Renal pelvis (tissue), 4 donors: Measurements from ENCODE around the gene NELL2. TPM values are rescaled to one million over a fixed set of nuclear protein-coding genes. Genes with fewer than 3 reads are reported as not detected.
"Not testable (repeated sequence)": the region's sequence is repeated elsewhere in the genome, so short reads cannot be mapped to it uniquely, and the experiment has no call there.

Experiments
- DNase-seq: peaks from one replicate; pipeline ENCODE4 v3.0.0-alpha.2; 2013
- polyA plus RNA-seq, 3 donors: library from polyadenylated mRNA; unstranded; fragments of 120-200 nt; gene quantifications; one replicate each; pipeline ENCODE4 v1.2.1, GENCODE V29; 2013; ENCODE audit not compliant: insufficient read length in 3 of 3

NELL2 gene
- polyA plus RNA-seq, 3 donors: 11.9 to 18.7 (median 16.4) TPM

DNA sequence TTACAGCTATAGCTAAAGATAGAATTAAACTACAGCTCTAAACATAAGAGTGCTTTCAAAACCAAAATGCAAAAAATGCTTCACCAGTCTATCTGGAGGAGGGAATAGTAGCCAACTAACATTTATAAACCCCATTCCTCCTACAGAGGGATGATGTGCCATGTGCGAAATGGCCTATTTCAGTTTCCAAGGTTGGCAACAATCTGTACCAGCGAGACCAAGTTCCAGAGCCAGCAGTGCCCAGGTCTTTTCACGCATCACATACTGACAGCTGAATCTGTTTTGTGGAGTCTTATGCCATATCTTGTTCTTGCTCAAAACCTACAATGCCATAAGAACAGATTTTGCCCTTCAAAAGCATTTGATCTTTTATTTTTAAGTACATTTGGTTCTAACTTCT, 24.5 kb downstream of the NELL2 start:
- DNase-seq: no peak

DNA sequence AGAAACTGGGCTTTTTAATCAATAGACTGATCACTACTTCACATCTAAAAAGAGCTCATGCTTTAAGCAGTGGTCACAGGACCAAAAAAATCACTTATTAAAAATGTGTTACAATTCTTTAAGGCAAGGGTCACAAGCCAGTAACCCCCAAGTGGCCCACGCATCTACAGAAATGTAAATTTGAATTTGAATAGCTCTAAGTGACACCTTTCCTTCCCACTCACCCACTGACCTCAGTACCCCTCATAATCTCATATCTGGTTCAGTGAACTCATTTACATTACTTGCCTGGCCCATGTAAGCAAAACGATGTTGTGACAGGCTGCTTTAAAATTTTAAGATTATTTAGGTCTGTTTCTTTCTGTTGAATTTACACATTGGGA, 27.4 kb downstream of the NELL2 start:
- no peak for DNase-seq

DNA sequence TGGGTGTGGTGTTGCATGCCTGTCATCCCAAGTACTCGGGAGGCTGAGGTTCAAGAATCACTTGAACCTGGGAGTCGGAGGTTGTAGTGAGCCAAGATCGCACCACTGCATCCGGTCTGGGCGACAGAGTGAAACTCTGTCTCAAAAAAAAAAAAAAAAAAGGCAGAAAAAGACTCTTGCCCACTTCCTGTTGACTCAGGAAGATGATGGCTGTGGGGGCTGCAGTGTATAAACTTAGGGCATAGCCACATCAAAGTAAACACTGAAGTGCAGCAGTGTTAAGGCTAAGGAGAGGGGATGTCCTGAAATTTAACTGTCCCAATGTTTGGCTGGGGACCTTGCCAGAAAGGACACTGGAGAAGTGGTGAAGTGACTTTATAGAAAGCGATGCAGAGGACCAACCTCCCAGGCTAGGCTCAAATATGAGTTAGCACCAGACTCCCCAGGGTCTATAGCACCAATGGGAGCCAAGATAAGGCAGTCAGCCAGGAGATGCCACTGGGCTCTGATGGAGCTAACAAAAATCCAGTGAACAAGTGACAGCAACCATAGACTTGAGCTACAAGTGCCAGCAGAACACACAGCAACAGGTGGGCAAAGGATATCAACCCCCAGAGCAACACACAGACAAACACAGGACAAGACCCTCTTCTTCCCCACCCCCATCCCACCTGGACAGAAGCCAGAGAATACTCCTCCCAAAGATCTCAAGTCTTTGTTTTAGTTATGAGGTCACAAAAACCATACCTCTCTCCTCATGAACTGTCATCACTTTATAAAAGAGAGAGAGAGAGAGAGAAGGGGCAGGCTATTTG, 28.0 kb downstream of the NELL2 start:
- DNase-seq: no peak

DNA sequence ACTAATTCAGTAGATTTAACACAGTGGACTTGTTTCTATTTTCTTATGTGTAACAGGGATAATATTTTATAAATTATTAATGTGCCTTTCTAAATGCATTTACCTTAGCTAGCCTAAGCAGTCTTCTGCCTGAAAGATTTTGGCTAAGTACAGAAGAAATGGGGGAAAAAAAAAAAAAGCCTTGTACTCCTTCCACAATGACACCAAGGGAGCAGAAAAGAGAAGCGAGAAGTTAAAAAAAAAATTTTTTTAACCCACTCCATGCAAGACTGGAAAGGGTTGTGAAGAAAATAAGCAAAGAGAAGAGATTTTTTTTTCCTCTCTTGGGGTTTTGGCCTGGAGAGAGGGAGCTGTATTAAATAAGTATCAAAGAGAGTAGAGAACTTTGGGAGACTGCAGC, 28.7 kb downstream of the NELL2 start:
- no peak for DNase-seq

DNA sequence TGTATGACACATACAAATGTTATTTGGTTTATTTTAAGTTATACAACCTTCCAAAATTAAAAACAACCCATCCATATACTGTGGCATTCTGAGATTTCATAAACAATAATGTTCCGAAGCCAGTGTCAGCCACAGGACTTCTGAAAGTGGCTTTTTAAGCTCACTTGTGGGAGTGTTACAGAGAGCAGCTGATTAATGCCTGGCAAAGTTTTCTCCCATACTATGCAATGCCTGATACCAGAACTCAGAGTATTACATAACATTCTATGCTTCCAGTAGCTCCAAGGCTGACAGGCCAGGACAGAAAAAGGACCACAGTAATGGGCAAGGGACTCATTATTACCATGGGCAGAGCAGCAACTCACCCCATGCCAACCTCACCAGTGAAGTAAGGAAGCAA, 29.3 kb downstream of the NELL2 start:
- no peak for DNase-seq

DNA sequence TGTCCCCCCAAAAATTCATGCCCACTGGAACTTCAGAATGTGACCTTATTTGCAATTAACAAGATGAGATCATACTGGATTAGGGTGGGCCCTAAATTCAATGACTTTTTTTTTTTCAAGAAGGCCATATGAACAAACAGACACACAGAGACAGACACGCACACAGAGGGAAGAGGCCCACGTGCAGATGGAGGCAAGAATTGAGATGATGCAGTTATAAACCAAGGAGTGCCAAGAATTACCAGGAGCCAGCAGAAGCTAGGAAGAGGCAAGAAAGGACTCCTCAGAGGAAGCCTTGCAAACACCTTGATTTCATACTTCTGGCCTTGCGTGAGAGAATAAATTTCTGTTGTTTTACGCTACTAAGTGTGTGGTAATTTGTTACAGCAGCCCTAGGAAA, 33.4 kb downstream of the NELL2 start:
- no peak for DNase-seq

DNA sequence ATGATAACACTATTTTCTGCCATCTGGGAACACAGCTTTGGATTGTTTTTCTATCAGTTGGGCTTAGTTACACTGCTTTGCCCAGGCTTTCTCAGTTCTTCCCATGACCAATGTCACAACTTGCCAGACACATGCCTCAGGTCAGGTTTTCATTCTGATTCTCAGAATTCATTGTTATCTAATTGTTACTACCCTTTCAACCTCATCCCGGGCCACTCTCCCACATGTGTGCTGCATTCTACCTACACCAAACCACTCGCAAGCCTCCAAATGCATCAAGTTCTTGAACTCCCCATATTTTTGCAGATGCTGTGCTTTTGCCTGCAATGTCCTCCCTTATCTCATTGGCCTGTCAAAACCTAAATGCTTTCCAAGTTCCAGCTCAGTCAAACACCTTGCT, 36.3 kb downstream of the NELL2 start:
- DNase-seq: no peak

DNA sequence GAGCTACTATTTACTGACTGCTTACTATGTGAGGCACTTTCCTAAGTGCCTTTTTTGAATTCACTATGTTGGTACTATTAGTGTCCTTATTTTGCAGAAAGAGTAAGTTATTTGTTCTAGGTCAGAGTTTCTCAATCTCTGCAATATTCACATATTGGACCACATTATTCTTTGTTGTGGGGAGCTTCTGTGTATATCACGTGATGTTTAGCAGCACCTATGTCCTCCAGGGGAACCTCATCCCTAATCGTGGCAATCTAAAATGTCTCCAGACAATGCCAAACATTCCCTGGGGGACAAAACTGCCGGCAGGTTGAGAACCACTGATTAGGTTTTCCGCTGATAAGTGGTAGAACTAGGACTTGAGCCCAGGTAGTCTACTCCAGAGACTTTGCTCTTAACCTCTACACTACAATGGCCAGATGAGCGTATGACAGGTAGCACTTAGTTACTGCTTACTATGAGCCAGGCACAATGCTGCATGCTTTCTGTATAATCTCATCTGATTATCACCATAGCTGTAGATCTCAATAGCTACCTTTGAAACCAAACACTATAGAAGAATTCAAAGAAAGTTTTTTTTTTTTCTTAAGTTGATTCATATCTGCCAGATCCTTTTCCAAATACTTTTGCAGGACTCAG, 38.9 kb downstream of the NELL2 start:
- no peak for DNase-seq

DNA sequence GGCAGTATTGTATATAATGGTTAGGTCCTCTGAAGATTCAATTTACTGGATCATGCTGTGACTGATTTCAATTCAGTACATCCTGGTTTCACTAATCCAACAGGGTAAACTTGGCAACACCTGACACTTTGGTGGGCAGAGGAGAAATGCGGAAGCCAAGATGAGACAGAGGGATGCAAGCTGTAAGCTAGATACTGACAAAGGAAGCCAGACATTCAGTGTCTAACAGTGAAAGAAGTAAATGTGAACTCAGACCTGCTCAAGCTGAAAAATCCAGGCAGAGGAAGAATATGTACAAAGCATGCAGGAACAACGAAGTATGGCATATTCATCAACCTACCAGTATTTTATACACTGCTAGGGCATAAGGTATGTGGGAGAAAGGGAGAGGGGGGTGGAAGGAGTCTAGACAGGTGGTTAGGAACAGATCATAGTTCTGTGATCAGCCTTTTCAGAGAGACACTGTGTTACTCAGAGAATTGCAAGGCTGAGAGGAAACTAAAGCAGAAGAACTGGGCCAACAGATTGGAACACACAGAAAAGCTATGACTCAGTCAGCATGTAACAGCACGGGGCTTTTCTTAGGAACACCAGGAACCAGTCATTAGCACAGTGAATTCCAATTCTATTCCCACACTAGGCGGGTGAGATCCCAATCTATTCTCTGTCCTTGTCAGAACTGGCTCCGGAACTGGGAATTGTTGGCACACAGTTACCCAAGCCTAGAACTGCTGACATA, 40.3 kb downstream of the NELL2 start:
- DNase-seq: no peak

DNA sequence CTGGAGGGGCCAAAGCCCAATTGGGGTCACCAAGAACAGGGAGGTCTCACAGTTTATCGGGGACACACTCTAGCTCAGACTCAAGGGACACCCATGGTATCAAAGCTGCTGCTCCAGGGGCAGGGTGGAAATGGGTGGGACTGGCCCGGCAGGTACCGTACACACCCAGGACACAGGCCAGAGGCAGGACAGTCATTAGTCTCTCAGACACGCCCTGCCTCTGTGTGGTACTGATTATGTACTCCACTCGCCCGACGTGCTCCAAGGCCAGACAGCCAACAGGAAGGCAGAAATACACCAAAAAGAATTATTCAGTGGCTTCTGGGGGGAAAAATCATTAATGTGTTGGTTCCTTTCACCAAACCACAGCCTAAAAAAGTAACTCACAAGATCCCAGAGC, 41.1 kb downstream of the NELL2 start:
- not testable (repeated sequence) for DNase-seq

DNA sequence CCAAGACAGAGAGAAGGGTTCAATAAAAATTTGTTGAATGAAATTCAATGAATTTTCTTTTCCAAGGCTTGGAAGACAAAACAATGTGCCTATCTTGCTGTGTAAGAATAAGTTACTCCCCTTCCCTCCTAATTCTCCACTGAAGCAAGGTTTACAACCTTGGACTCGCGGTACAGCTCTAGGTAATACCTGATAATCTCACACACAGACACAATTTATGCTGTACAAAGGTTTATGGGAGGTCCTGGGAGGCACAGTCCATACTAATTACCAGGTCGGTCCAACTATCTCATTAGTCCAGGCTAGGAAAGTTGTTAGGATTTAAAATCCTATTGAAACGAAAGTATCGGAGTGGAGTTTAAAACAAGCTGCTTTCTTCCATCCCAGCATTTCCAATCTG, 42.6 kb downstream of the NELL2 start:
- DNase-seq: no peak

DNA sequence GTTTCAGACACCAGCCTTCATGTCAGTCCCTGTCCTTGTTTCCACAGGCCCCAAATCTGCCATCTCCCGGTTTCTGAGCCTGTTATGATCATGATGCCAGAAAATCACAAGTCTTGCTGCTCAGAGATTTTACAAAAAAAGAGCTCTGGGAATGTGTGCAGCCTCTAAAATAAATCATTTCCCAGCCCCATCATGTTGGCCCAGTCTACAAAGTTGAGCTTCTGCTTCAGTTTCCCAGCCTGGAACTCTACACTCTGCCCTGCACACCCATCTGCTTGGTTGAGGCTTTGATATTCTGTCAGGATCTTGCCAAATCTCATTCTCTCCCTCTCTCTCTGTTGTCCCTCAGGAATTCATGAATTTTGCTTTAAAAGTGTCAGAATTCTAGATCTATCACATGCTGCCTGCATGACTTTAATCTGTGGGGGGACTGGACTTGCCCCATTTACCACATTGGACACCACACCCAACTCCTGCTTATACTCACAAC, 45.5 kb downstream of the NELL2 start:
- DNase-seq: no peak

DNA sequence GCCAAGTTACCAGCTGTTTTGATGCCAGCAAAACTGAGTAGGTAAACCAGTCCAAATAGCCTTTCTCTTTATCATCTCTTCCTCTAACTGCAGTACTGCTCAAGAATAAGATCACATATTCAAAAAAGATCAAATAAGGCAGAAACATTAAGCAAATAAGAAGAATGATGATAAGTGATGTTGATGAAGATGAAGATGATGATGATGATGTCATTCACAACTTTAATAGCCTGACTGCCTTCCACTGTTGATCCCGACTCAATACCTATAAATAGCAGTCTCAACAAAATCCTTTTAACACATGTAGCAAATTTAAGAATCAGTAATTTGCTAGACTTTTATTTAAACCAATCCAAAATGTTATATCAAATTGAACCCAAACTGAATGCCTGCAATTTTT, 47.1 kb downstream of the NELL2 start:
- DNase-seq: no peak

DNA sequence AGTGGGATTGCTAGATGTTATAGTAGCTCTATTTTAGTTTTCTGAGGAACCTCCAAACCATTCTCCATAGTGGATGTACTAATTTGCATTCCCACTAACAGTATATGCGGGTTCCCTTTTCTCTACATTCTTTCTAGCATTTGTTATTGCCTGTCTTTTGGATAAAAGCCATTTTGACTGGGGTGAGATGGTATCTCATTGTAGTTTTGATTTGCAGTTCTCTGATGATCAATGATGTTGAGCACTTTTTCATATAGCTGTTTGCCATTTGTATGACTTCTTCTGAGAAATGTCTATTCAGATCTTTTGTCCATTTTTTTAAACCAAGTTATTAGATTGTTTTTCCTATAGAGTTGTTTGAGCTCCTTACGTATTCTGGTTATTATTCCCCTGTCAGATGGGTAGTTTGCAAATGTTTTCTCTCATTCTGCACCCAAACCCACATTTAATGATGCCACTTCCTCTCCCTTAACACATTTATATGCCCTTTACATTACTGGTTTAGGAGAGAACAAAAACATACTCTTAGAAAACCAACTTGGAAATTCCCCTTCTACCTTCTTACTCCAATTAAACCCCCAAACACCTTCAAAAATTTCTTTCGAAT, 48.2 kb downstream of the NELL2 start:
- no peak for DNase-seq

DNA sequence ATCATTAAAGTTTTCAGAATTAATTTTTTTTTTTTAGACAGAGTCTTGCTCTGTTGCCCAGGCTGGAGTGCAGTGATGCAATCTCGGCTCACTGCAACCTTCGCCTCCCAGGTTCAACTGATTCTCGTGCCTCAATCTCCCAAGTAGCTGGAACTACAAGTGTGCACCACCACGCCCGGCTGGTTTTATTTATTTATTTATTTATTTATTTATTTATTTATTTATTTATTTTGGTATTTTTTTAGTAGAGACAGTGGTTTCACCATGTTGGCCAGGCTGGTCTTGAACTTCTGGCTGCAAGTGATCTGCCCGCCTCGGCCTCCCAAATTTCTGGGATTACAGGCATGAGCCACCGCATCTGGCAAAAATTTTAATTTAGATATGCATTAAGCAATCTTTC, 54.4 kb downstream of the NELL2 start:
- DNase-seq: not testable (repeated sequence)

DNA sequence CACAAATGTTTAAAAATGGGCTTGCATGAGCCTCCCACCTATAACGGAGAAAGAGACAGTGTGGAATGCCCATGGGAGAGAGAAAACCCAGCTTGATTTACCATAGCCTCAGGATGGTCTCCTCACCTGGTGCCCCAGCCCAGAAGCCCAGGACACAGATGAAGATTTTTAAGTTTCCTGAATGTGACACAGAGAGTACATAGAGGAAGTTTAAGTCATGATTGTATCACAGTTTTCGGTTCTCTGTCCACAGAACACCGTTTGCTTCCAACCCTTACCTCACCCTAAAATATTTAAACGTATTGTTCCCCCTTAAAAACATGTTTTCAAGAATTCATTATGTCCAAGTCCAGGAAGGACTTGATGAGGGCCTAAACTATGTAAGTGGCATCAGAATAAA, 56.2 kb downstream of the NELL2 start:
- no peak for DNase-seq

DNA sequence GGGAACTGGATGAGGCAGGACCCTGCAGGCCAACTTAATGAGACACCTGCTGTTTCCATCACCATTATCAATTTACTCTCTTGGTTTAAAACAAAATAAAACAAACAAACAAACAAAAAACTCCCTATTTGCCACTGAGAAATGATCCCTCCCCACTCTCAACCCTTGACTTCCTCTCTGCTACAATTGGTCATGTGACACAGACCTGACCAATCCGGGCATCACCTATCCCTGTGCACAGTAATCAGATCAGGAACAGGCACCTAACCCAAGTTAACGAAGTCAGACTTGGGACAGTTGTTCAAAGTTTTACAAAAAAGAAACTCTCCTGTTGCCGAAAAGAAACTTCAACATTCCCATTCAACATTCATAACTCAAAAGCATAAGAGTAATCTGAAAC, 58.4 kb downstream of the NELL2 start:
- no peak for DNase-seq

DNA sequence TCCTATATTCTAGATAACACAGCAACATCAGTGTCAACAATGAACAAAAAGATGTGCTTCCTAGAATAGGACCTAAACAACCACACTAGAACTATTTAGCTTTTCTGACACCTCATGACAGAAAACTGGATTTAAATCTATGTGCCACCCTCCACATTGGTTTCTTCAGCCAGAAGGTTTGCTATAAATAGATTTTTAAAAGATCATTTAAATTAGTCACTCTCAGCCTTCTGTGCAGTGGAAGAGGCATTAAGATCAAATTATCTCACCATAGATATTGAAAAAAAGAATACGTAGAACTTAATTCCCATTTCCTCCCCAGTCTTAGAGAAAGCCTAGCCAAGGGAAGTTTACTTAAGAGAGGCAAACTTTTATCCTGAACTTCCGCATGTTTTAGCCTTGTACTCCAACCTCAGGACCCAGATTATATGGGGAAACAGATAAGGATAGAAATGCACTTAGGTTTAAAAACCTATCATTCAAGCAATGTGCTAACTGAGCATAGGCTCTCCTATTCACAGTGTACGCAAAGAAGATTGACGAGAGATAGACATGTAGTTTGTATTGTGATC, 59.6 kb downstream of the NELL2 start:
- no peak for DNase-seq

DNA sequence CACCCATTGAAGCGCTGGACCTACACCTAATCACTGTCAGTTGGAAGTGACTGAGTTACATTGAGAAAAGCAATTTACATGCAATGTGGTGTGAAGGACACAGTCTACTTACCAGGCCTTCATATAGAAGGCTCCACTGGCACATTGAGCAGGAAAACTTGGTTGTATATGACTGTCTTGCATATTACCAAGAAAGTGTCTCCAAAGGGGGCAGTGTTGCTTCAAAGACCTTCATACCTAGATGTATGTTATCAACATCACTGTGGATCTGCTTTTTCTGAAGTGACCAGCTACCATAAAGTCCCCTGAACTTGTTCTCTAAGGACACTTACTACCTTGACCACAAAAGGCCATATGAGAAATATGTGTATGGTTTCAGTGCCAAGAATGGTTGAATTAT, 64.1 kb downstream of the NELL2 start:
- no peak for DNase-seq

DNA sequence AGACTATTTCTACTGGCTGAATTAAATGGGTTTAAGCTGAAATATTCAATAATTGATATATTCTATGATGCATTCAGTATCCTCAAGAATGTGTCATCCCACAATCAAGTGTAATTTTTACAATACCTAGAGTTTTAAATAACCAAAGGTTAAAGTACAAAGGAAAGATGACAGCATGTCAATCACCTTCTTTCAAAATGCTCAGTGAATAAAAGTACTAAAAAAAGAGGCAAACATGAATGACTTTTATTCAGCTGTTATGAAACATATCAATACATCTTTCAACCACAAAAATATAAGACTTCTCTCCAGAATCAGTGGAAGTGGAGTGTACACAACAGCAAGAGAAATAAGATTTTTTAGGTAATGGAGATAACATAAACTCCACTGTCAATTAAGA, 72.0 kb downstream of the NELL2 start:
- DNase-seq: no peak

DNA sequence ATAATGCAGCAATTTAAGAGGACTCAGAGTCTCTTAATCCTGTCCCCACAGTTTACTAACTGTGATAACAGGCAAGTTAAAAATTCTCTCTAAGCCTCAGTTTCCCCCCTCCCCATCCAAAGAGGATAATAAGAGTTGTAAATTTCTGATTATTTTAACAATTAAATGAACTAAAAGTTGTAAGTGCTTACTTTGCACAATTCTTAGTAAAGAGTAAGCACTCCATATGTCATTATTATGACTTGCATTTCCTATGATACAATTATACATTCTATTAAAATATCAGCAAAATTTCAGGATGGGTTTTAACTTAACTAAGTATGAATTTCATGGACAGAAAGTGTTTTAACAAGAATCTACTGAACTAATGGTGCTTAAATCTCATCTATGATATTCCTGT, 80.1 kb downstream of the NELL2 start:
- no peak for DNase-seq

DNA sequence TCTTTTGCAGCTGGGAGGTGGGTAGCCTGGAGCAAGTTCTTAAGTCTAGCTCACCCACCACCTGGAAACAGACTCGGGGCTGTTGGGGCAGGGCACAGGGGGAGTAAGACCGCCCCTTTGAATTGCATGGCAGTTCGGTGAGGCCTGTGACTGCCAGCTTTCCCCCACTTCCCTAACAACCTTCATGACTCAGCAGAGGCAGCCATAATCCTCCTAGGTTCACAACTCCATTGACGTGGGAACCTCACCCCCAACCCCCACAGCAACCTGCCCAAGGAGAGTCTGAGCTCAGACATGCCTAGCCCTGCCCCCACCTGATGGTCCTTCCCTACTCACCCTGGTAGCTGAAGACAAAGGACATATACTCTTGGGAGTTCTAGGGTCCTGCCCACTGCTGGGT, 87.4 kb downstream of the NELL2 start:
- no peak for DNase-seq
